GM19328 (cell line): ENCODE data around the gene NECTIN1.

ENCODE experiments used
- ATAC-seq: cut with Tn5 transposase; IDR thresholded peaks from one replicate; pipeline ENCODE4 v1.9.1; 2021; ENCODE audit warnings: mild to moderate bottlenecking, moderate library complexity; ENCODE audit not compliant: unreplicated experiment

Gene NECTIN1, protein sequence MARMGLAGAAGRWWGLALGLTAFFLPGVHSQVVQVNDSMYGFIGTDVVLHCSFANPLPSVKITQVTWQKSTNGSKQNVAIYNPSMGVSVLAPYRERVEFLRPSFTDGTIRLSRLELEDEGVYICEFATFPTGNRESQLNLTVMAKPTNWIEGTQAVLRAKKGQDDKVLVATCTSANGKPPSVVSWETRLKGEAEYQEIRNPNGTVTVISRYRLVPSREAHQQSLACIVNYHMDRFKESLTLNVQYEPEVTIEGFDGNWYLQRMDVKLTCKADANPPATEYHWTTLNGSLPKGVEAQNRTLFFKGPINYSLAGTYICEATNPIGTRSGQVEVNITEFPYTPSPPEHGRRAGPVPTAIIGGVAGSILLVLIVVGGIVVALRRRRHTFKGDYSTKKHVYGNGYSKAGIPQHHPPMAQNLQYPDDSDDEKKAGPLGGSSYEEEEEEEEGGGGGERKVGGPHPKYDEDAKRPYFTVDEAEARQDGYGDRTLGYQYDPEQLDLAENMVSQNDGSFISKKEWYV

DNA sequence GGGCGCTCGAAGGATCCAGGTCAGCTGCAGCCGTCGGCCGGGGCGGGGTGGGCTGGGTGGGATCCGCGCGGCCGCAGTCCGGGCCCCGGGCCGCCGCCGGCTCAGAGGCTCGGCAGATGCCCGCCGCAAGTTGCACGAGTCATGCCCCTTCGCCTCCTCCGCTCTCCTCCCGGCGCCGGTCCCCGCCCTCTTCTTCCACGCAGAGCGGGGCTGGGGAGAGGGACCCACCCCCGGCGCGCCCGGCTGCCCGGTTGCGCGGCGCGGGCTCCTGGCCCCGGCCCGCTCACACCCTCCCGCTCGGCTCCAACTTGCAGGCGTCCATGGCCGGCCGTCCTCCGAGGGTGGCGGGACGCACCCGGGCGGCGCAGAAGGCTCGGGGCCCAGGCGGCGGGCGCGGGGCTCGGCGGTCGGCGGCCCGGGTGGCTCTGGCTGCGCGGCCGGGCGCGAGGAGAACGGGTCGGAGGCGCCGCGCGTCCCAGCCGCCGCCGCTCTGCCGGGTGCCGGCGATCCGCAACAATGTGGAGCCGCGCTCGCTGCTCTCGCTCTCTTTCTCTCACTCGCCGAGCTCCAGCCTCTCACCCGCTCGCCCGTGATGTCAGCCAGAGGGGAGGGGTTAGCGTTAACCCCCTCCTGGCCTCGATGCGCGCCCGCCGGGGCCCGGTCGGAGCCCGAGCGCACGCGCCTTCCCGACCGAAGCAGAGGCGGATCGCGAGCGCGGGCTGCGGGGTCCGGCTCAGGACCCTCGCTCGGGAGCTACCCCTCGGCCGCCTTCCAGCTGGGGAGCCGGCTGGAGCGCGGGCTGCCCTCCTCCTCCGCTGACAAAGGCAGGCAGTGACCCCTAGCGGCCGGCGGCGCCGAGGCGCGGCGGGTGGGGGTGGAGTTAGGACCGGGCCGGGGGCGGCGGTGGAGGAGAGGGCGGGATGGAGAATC, at the start of gene NECTIN1:
NECTIN1 (minus strand) TSS at position 550 of the 930 bp plus-strand sequence. CDS start 647 bp downstream, outside the sequence.
- peak; percentile 85 for ATAC-seq

DNA sequence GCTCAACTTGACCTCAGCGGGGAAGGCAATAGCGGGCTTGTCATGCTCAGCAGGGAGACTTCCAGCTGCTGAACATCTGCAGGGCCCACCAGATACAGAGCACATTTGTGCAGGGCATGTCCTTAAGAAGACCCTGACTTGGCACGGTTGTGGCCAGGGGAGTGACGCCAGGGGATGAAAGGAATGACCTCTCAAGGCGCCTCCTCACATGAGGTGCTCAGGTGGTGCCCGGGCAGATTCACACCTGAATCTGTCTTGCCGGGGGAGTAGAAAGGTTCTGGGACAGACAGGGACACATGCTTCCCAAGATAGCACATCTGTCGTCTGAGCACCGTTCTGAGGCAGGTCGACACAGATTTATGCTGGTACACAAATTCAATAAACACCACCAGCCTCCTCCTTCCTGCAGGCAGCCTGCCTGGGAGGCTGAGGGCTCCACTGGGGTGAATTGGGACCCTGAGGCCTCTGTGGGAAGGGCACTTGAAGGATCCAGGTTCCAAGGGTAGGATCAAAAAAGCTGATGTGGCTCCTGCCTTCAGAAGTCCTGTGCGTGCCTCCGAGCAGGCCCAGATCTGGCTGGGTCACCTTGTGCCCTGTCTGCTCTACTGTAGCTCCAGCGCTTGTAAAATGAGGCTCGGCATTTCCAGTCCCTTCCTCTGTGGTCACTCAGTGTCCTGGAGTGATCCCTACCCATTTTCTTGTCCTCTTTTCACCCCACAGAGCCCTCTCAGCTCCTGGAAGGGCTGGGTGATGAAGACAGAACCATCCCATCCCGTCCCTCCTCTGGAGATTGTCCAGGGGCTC, 49.6 kb upstream of the NECTIN1 start:
- ATAC-seq, result no peak

DNA sequence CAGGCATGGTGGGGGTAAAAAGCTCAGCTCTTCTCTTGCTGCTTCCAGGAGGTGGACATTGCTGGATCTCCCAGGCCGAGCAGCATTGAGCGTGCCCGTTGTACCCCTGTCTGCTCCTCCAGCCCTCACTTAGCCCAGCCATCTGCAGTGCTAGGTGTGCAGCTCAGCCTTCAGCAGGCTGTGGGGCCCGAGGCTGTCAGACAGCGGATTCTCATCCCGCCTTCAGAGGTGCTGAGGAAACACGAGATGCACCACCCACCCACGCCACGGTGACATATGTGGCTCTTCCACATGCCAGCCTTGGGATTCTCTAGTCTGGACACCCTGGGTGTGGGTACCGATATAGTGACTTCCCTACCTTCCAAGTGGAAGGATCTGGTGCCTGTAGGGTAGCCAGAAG, 48.9 kb upstream of the NECTIN1 start:
- ATAC-seq, result no peak

DNA sequence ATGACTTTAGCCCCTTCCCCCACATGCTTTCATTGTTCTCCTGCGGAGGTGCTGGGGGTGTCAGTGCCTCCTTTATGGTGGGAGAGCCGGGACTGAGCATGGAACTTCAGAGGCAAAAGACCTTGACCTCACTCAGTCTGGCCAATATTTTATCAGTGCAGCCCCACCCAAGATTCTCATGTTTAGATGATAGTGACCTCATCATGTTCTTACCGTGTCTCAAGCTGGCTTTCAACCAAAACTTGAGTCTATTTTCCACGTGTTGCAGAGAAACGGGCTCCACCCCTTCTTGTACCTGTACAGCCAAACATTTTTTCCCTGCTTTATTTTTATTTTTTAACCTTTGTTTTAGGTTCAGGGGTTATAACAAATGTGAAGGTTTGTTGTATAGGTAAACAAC, 47.7 kb upstream of the NECTIN1 start:
- ATAC-seq, result no peak

DNA sequence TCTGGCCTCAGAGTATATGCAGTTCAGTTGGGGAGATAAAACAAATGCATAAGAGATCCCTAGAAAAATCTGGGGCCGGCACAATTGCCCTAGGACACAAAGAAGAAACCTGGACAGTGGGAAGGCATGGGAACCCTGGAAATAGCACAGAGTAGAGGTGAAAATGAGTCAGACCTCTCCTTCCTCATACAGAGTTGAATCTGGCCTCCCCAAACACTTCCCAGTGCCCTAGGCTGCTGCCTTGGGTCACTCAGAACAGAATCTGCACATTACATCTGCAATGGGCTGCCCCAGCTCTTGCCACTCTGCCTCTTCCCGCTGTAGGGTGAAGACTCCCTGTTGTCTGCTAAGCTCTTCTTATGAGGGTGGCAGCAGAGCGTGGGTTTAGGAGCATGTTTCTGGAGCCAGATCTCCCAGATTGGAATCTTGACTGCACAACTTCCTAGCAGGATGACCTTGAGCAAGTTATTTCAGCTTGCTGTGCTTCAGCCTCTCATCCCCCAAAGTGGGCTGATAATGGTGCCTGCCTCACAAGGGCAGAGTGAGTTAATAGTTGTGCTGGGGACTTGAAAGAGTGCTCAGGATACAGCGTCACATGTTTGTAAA, 47.1 kb upstream of the NECTIN1 start:
- no peak for ATAC-seq

DNA sequence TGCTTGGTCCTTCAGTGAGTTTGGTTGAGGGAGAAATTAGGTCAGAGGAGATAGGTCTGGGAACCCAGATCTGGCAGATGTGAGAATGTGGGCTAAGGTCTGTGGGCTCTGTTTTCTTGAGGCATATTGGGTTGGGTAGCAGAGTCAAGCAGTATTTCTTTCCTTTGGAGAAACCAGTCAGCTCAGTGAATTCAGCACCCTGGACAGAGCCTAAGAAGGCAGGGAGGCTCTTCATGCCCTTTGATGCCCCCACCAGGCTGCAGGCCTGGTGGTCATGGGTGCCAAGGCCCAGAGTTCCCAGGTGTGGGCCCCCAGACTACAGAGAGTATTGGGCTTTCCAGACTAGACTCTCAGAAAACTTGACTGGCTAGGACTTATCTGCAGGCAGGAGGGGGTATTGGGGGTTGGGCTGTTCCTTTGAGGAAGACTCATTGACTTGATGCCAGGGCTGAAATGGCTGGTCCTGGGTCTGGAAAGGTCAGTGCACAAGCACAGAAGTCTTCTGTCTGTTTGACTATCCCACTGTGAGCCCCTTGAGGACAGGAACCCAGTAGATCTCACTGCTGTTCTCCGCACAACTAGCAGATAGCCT, 45.3 kb upstream of the NECTIN1 start:
- no peak for ATAC-seq

DNA sequence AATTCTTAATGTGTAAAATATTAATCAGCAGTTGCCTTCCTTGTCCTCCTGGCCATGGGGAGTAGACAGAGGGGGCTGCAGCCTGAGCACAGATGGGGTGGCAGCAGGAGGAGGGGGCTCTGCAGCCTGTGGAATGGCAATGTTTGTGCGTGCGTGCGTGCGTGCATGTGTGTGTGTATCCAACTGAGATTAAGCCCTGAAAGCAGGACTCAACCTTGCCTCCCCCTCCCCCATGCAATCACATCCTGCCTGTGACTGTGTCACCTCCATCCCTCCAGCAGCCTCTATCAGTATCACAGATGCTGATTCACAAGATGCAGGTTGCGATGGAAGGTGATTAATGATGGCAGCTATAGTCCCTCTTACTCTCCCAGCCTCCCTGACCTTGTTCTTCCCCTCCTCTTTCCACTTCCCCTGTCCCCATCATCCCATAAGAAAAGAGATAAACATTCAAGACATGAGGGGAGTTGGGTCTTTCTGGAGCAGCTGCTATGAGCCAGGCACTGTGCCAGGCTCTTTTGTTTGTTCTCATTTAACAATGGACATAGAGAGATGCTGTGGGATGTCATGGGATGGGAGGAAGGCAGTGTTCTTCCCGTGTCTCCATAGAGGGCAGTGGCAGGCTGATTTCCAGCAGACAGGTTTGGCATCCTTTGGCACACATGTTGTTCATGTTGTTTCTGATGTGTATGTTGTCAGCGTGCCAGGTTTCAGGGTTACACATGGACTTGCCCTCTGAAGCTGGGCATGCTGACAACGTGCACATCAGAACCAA, 43.8 kb upstream of the NECTIN1 start:
- no peak for ATAC-seq

DNA sequence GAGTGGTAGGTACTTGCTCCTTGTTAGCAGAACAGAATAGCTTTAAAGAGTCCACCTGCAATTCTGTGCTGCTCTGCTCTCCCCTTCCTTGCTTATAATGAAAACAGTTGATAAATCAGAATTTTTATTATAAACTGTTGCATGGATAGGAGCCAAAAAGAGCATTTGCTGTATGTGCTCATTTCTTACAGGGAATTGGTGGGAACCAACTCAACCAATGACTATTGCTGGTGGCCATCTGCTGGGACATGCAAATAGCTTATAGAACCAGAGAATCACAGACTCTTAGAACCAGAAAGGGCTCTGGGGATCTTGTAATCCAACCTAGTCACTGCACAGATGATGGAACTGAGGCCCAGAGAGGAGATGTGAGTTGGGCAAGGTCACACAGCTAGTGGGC, 43.1 kb upstream of the NECTIN1 start:
- ATAC-seq, result no peak

DNA sequence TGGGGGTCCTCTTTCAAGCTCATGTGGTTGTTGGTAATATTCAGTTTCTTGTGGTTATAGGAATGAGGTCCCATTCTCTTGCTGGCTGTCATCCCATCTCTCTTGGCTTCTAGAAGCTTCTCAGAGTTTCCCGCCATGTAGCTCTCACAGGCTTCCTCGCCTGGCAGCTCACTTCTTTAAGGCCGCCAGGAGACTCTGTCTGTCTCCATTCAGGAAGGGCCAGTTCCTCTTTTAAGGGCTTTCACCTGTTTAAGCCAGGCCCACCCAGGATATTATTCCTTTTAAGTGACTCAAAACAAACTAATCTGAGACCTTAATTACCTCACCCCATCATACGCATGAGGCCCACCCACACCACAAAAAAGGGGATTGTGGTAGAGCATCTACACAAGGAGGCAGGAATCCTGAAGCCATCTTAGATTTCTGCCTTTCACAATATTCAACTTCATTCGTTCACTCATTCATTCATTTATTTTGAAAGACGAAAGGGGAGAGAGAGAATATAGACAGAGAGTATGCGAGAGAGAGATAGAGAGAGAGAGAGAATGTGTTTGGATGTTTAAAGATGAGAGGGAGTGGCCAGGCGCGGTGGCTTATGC, 42.3 kb upstream of the NECTIN1 start:
- no peak for ATAC-seq

DNA sequence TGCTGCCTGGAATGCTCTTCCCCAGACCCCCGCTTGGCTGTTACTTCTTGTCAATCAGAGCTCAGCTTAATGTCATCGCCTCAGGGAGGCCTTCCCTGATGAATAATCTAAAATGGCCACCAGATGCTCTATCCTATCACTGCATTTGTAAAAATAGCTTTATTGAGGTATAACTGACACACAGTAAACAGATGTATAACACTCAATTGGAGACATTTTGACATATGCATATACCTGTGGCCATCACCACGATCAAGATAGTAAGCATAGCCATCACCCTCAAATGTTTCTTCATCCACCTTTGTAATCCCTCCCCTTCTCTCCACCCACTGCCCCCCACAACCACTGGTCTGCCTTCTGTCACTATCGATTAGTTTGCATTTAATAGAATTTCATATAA, 36.6 kb upstream of the NECTIN1 start:
- no peak for ATAC-seq

DNA sequence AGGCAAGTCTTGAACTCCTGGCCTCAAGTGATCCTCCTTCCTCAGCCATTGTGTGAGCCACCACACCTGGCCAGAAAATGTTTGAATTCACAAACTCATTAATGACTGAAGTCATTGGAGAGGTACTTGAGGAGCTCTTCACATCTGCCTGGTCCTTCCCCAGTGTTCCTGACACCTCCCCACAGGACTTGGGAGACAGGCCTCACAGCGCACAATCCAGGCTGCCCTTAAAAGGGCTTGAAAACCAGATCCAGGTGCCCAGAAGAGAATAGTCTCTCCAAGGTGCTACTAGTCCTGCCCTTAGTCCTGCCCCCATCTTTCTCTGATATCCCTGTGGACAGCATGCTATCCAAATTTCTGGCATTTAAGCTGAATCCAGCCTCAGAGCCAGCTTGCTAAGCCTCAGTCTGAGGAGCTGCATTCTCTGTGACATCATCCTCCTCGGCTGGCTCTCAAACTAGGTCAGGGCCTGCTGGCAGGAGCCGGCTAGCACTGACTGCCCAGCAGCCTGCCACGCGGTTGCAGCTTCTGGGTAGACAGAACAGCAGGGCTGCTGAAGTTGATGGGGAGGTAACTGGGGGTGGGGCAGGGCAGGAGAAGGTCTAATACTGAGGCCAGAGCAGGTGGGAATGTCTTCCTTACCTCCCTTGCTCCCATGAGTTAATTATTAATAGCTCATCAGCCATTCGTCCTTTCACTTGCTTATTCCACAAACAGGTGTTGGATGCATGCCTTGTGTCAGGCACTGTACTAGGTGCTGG, 35.3 kb upstream of the NECTIN1 start:
- no peak for ATAC-seq

DNA sequence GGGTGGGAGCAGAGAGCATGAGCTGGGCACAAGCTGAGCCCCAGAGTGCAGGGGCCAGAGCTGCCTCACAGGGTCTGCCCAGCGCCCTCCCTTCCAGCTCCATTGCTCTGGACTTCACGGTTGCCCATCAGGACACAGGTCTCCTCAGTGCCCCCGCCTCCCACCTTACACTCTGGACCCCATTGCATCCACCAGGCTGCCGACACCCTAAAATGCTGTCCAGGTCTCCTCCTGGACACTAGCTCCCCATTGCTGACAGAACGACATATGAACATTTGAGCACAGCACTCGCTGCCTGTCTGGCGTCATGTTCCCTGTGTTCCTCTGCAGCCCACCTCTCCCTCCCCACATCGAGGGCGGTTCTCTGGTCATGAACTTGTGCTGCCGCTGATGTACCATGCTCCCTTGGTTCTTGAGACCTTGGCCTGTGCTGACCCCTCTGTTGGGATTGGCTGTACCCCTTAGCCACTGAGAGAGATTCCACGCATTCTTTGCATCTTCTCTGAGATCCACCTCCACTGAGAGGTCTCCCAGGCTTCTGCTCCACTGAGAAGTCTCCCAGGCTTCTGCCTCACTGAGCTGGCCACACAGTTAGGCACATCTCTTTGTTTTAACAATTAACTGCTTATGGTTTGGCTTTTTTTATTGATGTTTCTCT, 34.2 kb upstream of the NECTIN1 start:
- no peak for ATAC-seq

DNA sequence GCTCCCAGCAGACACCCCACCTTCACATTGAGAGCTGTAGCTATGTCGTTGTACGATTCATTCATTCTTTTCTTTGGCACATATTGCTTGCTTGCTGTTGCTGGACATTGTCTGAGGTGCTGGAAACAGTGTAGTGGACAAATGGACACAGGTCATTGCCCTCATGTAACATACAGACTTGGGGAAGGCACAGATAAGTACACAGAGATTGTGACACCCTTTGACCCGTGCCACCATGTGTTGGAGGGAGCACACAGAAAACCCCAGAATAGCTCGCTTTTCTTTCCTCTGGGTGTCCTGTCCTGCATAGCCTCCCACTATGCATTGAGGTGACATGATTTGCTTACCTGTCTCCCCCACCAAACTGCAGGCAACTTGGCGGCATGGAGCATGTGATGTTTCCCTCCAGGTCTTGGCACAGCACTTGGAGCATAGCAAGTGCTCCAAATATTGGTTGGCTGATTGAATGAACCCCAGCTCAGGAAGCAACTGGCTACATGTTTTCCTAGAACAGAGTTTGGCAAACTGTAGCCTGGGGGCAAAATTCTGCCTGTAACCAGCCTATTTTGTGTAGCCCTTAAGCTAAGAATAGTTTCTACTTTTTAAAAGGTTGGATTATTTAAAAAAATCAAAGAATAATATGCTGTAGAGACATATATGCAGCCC, 30.9 kb upstream of the NECTIN1 start:
- ATAC-seq, result no peak

DNA sequence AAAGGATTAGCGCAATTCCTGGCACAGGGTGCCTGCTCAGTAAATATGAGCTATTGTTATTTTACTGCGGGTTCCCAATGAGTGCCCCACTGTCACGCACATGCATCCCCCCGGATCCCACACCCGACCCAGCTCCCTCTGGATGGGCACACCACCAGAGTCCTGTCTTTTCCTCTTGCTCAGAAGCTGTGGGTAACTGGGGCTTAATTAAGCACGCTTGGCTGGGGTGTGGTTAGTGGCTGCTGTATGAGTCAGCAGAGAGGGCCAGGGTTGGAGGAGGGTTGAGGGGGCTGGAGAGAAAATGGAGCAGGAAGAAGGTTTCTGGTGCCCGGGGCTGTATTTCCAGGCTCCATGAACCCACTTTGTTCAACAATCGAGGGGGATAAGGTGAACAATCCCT, 30.3 kb upstream of the NECTIN1 start:
- no peak for ATAC-seq

DNA sequence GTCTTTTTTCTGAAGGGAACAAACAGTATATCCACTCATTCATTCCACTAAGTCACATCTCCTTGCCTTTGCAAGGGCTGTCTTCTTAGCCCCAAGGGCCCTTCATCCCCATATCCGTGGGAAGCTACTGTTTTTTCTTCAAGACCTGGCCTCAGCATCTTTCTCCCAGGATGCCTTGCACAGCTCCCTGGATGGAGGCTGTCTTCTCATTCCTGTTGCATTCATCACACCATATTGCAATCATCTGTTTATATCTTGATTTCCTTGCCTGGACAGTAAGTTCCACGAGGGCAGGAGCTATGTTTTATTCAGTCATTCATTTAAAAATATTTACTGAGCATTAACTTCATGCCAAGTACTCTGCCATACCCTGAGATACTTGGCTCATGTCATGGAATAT, 29.3 kb upstream of the NECTIN1 start:
- ATAC-seq, result no peak

DNA sequence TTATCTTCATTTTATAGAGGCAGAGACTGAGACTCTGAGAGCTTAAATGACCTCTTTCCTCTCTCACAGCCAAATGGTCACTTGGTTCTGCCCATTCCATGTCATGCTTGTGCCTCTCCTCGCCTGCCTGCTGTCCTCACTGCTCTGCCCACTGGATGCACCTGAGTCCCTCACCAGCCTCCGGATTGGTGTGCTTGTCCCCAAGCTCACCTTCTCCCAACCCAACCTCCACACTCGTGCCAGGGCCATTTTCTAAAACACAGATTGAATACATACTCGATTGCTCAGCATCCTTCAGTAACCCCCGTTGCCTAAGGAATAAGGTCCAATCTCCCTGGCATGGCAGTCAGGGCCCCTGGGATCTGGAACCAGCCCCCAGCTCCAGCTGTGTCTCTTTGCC, 28.4 kb upstream of the NECTIN1 start:
- no peak for ATAC-seq
